GM12891 (cell line): ENCODE results near the gene PRSS37.

ENCODE experiments used
- PAX5 ChIP-seq: IDR thresholded peaks from 2 replicates; pipeline ENCODE4 v1.6.1; 2011; ENCODE audit warnings: low read length, moderate library complexity, mild to moderate bottlenecking; ENCODE audit not compliant: insufficient read depth, severe bottlenecking
- POLR2A ChIP-seq: IDR thresholded peaks from 2 replicates; pipeline ENCODE4 v1.6.1; 2011; ENCODE audit warnings: low read depth, low read length, control low read depth
- POLR2AphosphoS5 ChIP-seq: IDR thresholded peaks from 2 replicates; pipeline ENCODE4 v1.6.1; 2011; ENCODE audit warnings: low read depth, low read length, control low read depth
- POU2F2 ChIP-seq: IDR thresholded peaks from 2 replicates; pipeline ENCODE4 v1.6.1; 2011; ENCODE audit warnings: low read depth, mild to moderate bottlenecking, control low read depth, low read length, moderate library complexity
- SPI1 ChIP-seq: IDR thresholded peaks from 2 replicates; pipeline ENCODE4 v1.6.1; 2011; ENCODE audit warnings: low read depth, low read length, control low read depth
- TAF1 ChIP-seq: IDR thresholded peaks from 2 replicates; pipeline ENCODE4 v1.6.1; 2011; ENCODE audit warnings: low read depth, low read length, control low read depth

- TF ChIP-seq POLR2A (no peak), POLR2AphosphoS5 (no peak), TAF1 (no peak), SPI1 (no peak), PAX5 (no peak), POU2F2 (no peak)
Observed at GRCh38 chr7:141880960-141881359, 39.7 kb upstream of the PRSS37 start.
